HUES48 (cell line): ENCODE results near the gene TMEM120B.

Experiments
- H3K27ac ChIP-seq: one replicate; pipeline ENCODE4 v1.7.0; 2013; ENCODE audit warnings: low read depth, low read length, inconsistent platforms
- H3K27me3 ChIP-seq: 2 replicates; pipeline ENCODE4 v1.6.1; 2013; ENCODE audit warnings: mild to moderate bottlenecking, low read length; ENCODE audit not compliant: control insufficient read depth, insufficient read depth
- H3K36me3 ChIP-seq: 2 replicates; pipeline ENCODE4 v1.6.1; 2013; ENCODE audit warnings: low read length; ENCODE audit not compliant: control insufficient read depth, insufficient read depth
- H3K4me1 ChIP-seq: 2 replicates; pipeline ENCODE4 v1.6.1; 2013; ENCODE audit warnings: mild to moderate bottlenecking, low read length; ENCODE audit not compliant: control insufficient read depth, insufficient read depth
- H3K4me3 ChIP-seq: 2 replicates; pipeline ENCODE4 v1.5.1; 2013; ENCODE audit warnings: mild to moderate bottlenecking, low read depth, low read length
- H3K9ac ChIP-seq: 2 replicates; pipeline ENCODE4 v1.6.1; 2013; ENCODE audit warnings: mild to moderate bottlenecking, low read depth, low read length, moderate library complexity
- H3K9me3 ChIP-seq: 2 replicates; pipeline ENCODE4 v1.6.1; 2013; ENCODE audit warnings: low read length; ENCODE audit not compliant: control insufficient read depth, insufficient read depth

TMEM120B gene

GRCh38 chr12:121720762-121721161 lies 8.2 kb downstream of the TMEM120B start:
- H3K27ac ChIP-seq = no peak overlapping the region
- H3K4me1 ChIP-seq = peaks cover 4% of the 10 kb centered on the region; the same call in 1 of the 2 replicates
- no peaks in the 10 kb centered on the region for H3K9me3 ChIP-seq
- H3K9ac ChIP-seq = no peak overlapping the region
- no peaks in the 10 kb centered on the region for H3K27me3 ChIP-seq
- H3K4me3 ChIP-seq = no peak overlapping the region
- H3K36me3 ChIP-seq = peaks cover 16% of the 10 kb centered on the region; the same call in 1 of the 2 replicates

GRCh38 chr12:121722511-121722910 lies 10.0 kb downstream of the TMEM120B start:
- no peaks in the 10 kb centered on the region for H3K4me1 ChIP-seq

DNA sequence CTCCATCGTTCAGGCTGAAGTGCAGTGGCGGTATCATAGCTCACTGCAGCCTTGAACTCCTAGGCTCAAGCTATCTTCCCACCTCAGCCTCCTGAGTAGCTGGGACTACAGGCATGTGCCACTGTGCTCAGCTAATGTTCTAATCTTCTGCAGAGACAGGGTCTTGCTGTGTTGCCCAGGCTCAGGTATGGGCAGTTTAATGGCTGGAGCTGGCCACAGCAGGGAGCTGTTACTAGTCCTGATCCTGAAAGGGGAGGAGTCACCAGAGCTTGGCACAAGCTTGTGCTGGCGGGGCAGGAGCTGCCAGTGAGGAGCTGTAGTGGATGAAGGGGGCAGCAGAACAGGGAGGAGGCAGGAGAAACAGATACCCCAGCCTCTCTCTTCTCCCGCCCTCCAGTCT lies 10.6 kb downstream of the TMEM120B start:
- H3K36me3 ChIP-seq = peaks cover 7% of the 10 kb centered on the region; the same call in 1 of the 2 replicates
- no peaks in the 10 kb centered on the region for H3K4me1 ChIP-seq
- no peak overlapping the region for H3K4me3 ChIP-seq
- H3K9ac ChIP-seq = no peak overlapping the region
- H3K9me3 ChIP-seq = no peaks in the 10 kb centered on the region
- H3K27me3 ChIP-seq = no peaks in the 10 kb centered on the region
- no peak overlapping the region for H3K27ac ChIP-seq

More at GRCh38 chr12:121722511-121722910, 10.0 kb downstream of the TMEM120B start:
- Histone ChIP-seq H3K9me3 (no peaks in the 10 kb centered on the region), H3K9ac (no peak overlapping the region), H3K27me3 (no peaks in the 10 kb centered on the region), H3K4me3 (no peak overlapping the region), H3K36me3 (peaks cover 7% of the 10 kb centered on the region; the same call in 1 of the 2 replicates), H3K27ac (no peak overlapping the region)

- peaks cover 7% of the 10 kb centered on the region; the same call in 1 of the 2 replicates for H3K36me3 ChIP-seq
- H3K9ac ChIP-seq = no peak overlapping the region
- H3K27me3 ChIP-seq = no peaks in the 10 kb centered on the region
- H3K9me3 ChIP-seq = no peaks in the 10 kb centered on the region
- H3K27ac ChIP-seq = no peak overlapping the region
- H3K4me1 ChIP-seq = no peaks in the 10 kb centered on the region
- H3K4me3 ChIP-seq = no peak overlapping the region
Observed at GRCh38 chr12:121724925-121725324, 12.4 kb downstream of the TMEM120B start.

GRCh38 chr12:121725423-121725822 lies 12.9 kb downstream of the TMEM120B start:
- no peaks in the 10 kb centered on the region for H3K4me1 ChIP-seq
- H3K4me3 ChIP-seq = no peak overlapping the region
- H3K27ac ChIP-seq = no peak overlapping the region
- no peaks in the 10 kb centered on the region for H3K9me3 ChIP-seq
- H3K27me3 ChIP-seq = no peaks in the 10 kb centered on the region
- H3K9ac ChIP-seq = no peak overlapping the region
- H3K36me3 ChIP-seq = peaks cover 7% of the 10 kb centered on the region; the same call in 1 of the 2 replicates

- H3K36me3 ChIP-seq = 0 out of 2 replicates have a peak, but pooled peaks cover 6% of the 10 kb centered on the region
- H3K27me3 ChIP-seq = no peaks in the 10 kb centered on the region
- no peaks in the 10 kb centered on the region for H3K4me1 ChIP-seq
- no peak overlapping the region for H3K27ac ChIP-seq
- no peak overlapping the region for H3K9ac ChIP-seq
- no peak overlapping the region for H3K4me3 ChIP-seq
- no peaks in the 10 kb centered on the region for H3K9me3 ChIP-seq
Observed at GRCh38 chr12:121729021-121729420, 16.5 kb downstream of the TMEM120B start.

DNA sequence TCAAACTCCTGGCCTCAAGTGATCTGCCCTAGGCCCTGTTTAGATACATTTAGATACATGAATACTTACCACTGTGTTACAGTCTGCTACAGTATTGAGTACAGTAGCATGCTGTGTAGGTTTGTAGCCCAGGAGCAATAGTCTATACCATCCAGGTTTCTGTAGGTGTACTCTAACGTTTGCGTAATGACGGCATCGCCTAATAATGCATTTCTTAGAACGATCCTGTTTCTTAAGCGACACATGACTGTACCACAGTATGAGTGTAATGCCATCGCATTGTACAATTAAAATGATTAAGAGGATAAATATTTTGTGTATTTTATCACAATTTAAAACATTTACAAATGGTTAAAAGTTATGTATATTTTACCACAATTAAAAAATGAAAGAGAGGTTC lies 18.9 kb downstream of the TMEM120B start:
- H3K27ac ChIP-seq = no peak overlapping the region
- no peak overlapping the region for H3K4me3 ChIP-seq

GRCh38 chr12:121733849-121734248 lies 21.3 kb downstream of the TMEM120B start:
- Histone ChIP-seq H3K4me1 (no peaks in the 10 kb centered on the region), H3K36me3 (0 out of 2 replicates have a peak, but pooled peaks cover 4% of the 10 kb centered on the region), H3K27ac (no peak overlapping the region), H3K9ac (no peak overlapping the region), H3K27me3 (no peaks in the 10 kb centered on the region), H3K4me3 (no peak overlapping the region), H3K9me3 (no peaks in the 10 kb centered on the region)

More for the DNA sequence above, 18.9 kb downstream of the TMEM120B start:
- Histone ChIP-seq H3K27me3 (no peaks in the 10 kb centered on the region), H3K9ac (no peak overlapping the region), H3K36me3 (0 out of 2 replicates have a peak, but pooled peaks cover 4% of the 10 kb centered on the region), H3K9me3 (no peaks in the 10 kb centered on the region), H3K4me1 (no peaks in the 10 kb centered on the region)

DNA sequence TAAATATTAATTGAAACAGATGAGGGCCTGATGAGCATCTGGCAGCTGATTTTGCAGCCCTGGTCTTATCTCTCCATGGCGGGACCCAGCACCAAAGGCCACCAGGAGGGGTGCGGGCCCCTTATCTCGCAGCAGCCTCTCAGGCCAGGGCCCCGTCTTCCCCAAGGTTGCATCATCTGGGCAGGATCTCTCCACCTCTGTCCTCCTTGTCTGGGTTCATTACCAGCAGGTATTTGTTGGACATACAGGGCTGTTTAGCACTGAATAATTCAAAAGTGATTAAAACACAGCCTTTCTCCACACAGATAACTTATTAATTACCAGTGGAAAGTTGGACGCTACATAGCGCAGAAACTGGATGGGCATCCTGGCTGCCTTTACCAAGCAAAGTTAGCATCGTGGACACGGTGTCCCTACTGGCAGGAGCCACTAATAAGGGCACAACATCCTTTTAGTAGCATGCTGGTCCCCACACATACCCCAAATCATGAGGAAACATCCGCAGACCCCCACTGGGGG lies 25.8 kb downstream of the TMEM120B start:
- Histone ChIP-seq H3K9ac (no peak overlapping the region), H3K27ac (no peak overlapping the region)

DNA sequence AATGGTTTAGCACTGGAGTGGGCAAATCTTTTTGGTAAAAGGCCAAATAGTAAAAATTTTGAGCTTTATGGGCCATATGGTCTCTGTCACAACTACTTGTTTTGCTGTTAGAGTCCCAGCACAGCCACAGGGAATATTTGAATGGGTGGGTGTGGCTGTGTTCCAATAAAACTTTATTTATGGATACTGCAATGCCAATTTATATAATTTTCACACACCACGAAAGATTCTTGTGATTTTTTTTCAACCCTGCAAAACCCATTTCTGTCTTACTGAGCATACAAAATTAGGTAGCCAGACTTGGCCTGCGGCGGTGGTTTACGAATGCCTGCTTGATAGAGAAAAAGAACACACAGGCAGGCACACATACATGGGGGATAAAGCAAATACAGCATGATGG lies 28.3 kb downstream of the TMEM120B start:
- Histone ChIP-seq H3K4me3 (no peak overlapping the region), H3K27me3 (no peaks in the 10 kb centered on the region), H3K36me3 (peaks cover 12% of the 10 kb centered on the region; the same call in 1 of the 2 replicates), H3K9ac (no peak overlapping the region), H3K9me3 (no peaks in the 10 kb centered on the region), H3K27ac (no peak overlapping the region), H3K4me1 (no peaks in the 10 kb centered on the region)

More for the DNA sequence above, 25.8 kb downstream of the TMEM120B start:
- H3K9me3 ChIP-seq = no peaks in the 10 kb centered on the region
- no peak overlapping the region for H3K4me3 ChIP-seq
- no peaks in the 10 kb centered on the region for H3K4me1 ChIP-seq
- no peaks in the 10 kb centered on the region for H3K27me3 ChIP-seq
- H3K36me3 ChIP-seq = no peaks in the 10 kb centered on the region

- H3K27me3 ChIP-seq = no peaks in the 10 kb centered on the region
- H3K4me3 ChIP-seq = no peak overlapping the region
- H3K9ac ChIP-seq = no peak overlapping the region
- H3K27ac ChIP-seq = no peak overlapping the region
- H3K9me3 ChIP-seq = no peaks in the 10 kb centered on the region
- no peaks in the 10 kb centered on the region for H3K4me1 ChIP-seq
- peaks cover 12% of the 10 kb centered on the region; the same call in 1 of the 2 replicates for H3K36me3 ChIP-seq
Observed at GRCh38 chr12:121741743-121742142, 29.2 kb downstream of the TMEM120B start.
